KMS-11 (cell line): Measurements from ENCODE around the gene C1orf198.

ENCODE experiments used
- H2AFZ ChIP-seq: fragments of 200-600 bp; sonication (generic); 2 replicates; pipeline ENCODE4 v1.6.1; 2016; ENCODE audit warnings: antibody characterized with exemption, mixed run types, low read depth
- H3K27ac ChIP-seq: fragments of 200-600 bp; sonication (generic); 2 replicates; pipeline ENCODE4 v1.6.1; 2016; ENCODE audit warnings: mild to moderate bottlenecking, mixed run types
- H3K27me3 ChIP-seq: fragments of 200-600 bp; sonication (generic); 2 replicates; pipeline ENCODE4 v1.6.1; 2017; ENCODE audit warnings: mild to moderate bottlenecking, low read depth, mixed run types, moderate library complexity; ENCODE audit not compliant: insufficient read depth
- H3K36me3 ChIP-seq: fragments of 200-600 bp; sonication (generic); 2 replicates; pipeline ENCODE4 v1.6.1; 2017; ENCODE audit warnings: mild to moderate bottlenecking, mixed run types; ENCODE audit not compliant: insufficient read depth
- H3K4me1 ChIP-seq: fragments of 200-600 bp; sonication (generic); 2 replicates; pipeline ENCODE4 v1.6.1; 2016; ENCODE audit warnings: mild to moderate bottlenecking, low read depth, mixed run types; ENCODE audit not compliant: poor library complexity, severe bottlenecking
- H3K4me2 ChIP-seq: fragments of 200-600 bp; sonication (generic); 2 replicates; pipeline ENCODE4 v1.7.0; 2016; ENCODE audit warnings: mild to moderate bottlenecking, mixed run types
- H3K4me3 ChIP-seq: fragments of 200-600 bp; sonication (generic); IDR thresholded peaks from 2 replicates; pipeline ENCODE4 v1.6.1; 2017; ENCODE audit warnings: low read depth, low read length, mixed read lengths; ENCODE audit not compliant: insufficient read depth
- H3K79me2 ChIP-seq: fragments of 200-600 bp; sonication (generic); 2 replicates; pipeline ENCODE4 v1.6.1; 2016; ENCODE audit warnings: low read depth, mixed run types; ENCODE audit not compliant: insufficient read depth
- H3K9ac ChIP-seq: fragments of 200-600 bp; sonication (generic); 2 replicates; pipeline ENCODE4 v1.6.1; 2016; ENCODE audit warnings: mild to moderate bottlenecking, mixed run types
- H4K20me1 ChIP-seq: fragments of 200-600 bp; sonication (generic); 2 replicates; pipeline ENCODE4 v1.6.1; 2016; ENCODE audit warnings: mild to moderate bottlenecking, mixed run types; ENCODE audit not compliant: insufficient read depth
- TF ChIP-seq, protein P1 (sequence below): fragments of 200-600 bp; sonication (generic); conservative IDR thresholded peaks from 2 replicates; pipeline ENCODE4 v1.6.1; 2017; ENCODE audit warnings: low read depth, mild to moderate bottlenecking, antibody characterized with exemption, low read length, moderate library complexity, mixed read lengths

The C1orf198 gene

DNA sequence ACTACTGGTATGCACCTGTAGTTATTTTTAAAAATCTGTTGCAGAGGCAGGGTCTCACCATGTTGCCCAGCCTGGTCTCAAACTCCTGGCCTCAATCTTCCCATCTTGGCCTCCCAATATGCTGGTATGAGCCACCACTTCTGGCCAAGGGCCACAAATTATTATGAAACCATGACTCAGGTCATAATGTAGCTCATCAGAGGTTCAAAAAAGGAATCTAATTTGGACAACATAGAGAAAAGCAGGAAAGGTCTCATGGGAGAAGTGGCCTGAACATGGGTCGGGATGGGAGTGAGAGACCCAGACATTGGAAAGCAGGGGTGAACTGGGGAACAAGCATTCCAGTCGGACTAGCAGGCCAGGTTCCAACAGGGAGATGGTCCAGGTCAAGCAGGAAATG lies 45.2 kb upstream of the C1orf198 start:
- Histone ChIP-seq H3K27ac (no peak overlapping the region), H3K9ac (no peak overlapping the region), H4K20me1 (no peaks in the 10 kb centered on the region), H2AFZ (no peak overlapping the region), H3K79me2 (no peaks in the 10 kb centered on the region), H3K27me3 (no peaks in the 10 kb centered on the region), H3K4me3 (no peak overlapping the region), H3K4me1 (no peaks in the 10 kb centered on the region), H3K36me3 (no peaks in the 10 kb centered on the region), H3K4me2 (no peak overlapping the region)
- TF ChIP-seq, protein P1, sequence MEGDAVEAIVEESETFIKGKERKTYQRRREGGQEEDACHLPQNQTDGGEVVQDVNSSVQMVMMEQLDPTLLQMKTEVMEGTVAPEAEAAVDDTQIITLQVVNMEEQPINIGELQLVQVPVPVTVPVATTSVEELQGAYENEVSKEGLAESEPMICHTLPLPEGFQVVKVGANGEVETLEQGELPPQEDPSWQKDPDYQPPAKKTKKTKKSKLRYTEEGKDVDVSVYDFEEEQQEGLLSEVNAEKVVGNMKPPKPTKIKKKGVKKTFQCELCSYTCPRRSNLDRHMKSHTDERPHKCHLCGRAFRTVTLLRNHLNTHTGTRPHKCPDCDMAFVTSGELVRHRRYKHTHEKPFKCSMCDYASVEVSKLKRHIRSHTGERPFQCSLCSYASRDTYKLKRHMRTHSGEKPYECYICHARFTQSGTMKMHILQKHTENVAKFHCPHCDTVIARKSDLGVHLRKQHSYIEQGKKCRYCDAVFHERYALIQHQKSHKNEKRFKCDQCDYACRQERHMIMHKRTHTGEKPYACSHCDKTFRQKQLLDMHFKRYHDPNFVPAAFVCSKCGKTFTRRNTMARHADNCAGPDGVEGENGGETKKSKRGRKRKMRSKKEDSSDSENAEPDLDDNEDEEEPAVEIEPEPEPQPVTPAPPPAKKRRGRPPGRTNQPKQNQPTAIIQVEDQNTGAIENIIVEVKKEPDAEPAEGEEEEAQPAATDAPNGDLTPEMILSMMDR, result no peak

DNA sequence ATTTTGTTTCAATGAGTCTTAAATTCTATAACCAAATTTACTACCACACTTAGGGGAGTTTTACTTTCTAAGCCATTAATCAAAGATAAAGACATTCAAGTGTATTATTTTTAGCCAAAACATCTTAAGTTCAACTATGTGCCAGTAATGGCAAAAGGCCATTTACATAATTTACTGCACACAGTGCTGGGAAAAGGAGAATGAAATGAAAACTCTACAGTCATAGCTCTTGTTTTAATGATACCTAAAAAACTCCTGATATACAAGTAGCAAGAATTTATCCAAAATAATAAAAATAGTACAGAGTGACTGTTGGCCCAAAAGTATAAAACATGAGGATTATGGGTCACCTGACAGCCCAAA lies 42.4 kb upstream of the C1orf198 start:
- Histone ChIP-seq H3K36me3 (no peaks in the 10 kb centered on the region), H4K20me1 (no peaks in the 10 kb centered on the region), H3K27ac (no peak overlapping the region), H3K4me2 (no peak overlapping the region), H3K79me2 (no peaks in the 10 kb centered on the region), H3K27me3 (no peaks in the 10 kb centered on the region), H3K4me1 (peaks cover 11% of the 10 kb centered on the region), H3K9ac (no peak overlapping the region), H2AFZ (no peak overlapping the region), H3K4me3 (no peak overlapping the region)
- TF ChIP-seq, protein P1, result no peak

DNA sequence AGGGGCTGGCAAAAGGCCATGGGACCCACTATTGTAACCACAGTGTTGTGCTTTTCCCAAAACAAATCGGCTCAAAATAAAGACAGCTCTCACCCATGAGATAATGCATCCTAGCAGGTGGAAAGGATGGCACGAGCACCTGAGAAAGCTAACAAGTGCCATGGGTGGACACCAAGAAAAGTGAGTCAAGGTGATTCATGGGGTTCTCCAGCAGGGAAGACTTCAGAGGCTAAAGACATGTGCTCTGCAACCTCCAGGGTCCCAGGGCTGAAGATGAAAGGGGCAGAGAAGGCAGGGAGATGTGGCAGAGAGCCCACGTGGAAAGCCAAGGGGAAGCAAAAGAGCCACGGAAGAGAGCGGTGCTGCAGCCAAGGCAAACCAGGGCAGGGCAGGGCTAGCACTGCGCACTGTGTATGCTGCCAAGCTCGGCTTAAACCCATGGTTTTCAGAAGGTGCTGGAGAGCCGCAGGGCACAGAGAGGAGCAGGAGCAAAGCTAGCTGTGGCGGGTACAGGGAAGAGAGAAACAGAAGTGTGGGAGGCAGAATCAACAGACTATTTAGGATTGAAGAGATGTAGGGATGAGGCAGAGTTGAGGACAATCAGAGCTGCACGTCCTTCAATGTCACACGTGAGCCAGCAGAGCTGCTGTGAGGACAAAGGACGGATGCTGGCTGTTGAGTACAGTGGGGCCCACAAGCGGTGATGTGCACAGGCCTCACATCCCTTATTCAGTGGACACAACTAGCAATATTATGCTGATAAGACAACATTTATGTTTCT lies 41.8 kb upstream of the C1orf198 start:
- H3K4me1 ChIP-seq, result peaks cover 11% of the 10 kb centered on the region
- H3K36me3 ChIP-seq, result no peaks in the 10 kb centered on the region
- H2AFZ ChIP-seq, result no peak overlapping the region
- H3K27me3 ChIP-seq, result no peaks in the 10 kb centered on the region
- TF ChIP-seq, protein P1, result no peak
- H3K79me2 ChIP-seq, result no peaks in the 10 kb centered on the region
- no peaks in the 10 kb centered on the region for H4K20me1 ChIP-seq
- no peak overlapping the region for H3K4me2 ChIP-seq
- H3K9ac ChIP-seq, result no peak overlapping the region
- H3K27ac ChIP-seq, result no peak overlapping the region
- no peak overlapping the region for H3K4me3 ChIP-seq

GRCh38 chr1:230907472-230908205 lies 39.3 kb upstream of the C1orf198 start:
- Histone ChIP-seq H3K27me3 (no peaks in the 10 kb centered on the region), H3K4me1 (peaks cover 11% of the 10 kb centered on the region), H4K20me1 (no peaks in the 10 kb centered on the region), H3K4me2 (no peak overlapping the region), H3K36me3 (no peaks in the 10 kb centered on the region), H3K79me2 (no peaks in the 10 kb centered on the region), H3K4me3 (no peak overlapping the region), H2AFZ (no peak overlapping the region), H3K27ac (no peak overlapping the region), H3K9ac (no peak overlapping the region)
- TF ChIP-seq, protein P1, result no peak
